BJ (cell line): Measurements from ENCODE around the gene LLGL2. TPM values are rescaled to one million over a fixed set of nuclear protein-coding genes. Genes with fewer than 3 reads are reported as not detected.

ENCODE experiments used
- CTCF ChIA-PET: fragments of 350-600 bp; formaldehyde crosslinking; extraction: SDS; loops from one replicate; lab custom pipeline; 2021; ENCODE audit warnings: antibody characterized with exemption, inconsistent platforms; lab: Yijun Ruan, JAX
- POLR2A ChIA-PET: fragments of 300-600 bp; sonication (Branson Sonifier 250); formaldehyde crosslinking; extraction: SDS; loops from one replicate; lab custom pipeline; 2021; ENCODE audit warnings: antibody characterized with exemption; lab: Charles Lee
- DNase-seq: peaks from one replicate; pipeline ENCODE4 v3.0.0-alpha.2; 2011; ENCODE audit warnings: low read depth
- H3K27me3 ChIP-seq: 2 replicates; pipeline ENCODE4 v1.6.0; 2011; ENCODE audit warnings: low read length; ENCODE audit not compliant: control insufficient read depth, insufficient read depth
- H3K36me3 ChIP-seq: 2 replicates; pipeline ENCODE4 v1.5.1; 2011; ENCODE audit warnings: low read length; ENCODE audit not compliant: control insufficient read depth, insufficient read depth
- H3K4me3 ChIP-seq: 2 replicates; pipeline ENCODE4 v1.5.1; 2011; ENCODE audit warnings: low read depth, mild to moderate bottlenecking, control low read depth, low read length
- CTCF ChIP-seq: IDR thresholded peaks from 2 replicates; pipeline ENCODE4 v1.5.1; 2011; ENCODE audit warnings: low read depth, mild to moderate bottlenecking, control low read depth, inconsistent platforms, low read length, moderate library complexity; ENCODE audit not compliant: insufficient read depth
- polyA plus RNA-seq: library from polyadenylated mRNA; depleted of rRNA; stranded (reverse); fragments of >200 nt; gene quantifications from 2 replicates; pipeline ENCODE4 v1.2.3, GENCODE V29; 2011

LLGL2 gene
- polyA plus RNA-seq, 1 experiment: 1.6 TPM

GRCh38 chr17:75548813-75549212 lies 23.3 kb downstream of the LLGL2 start:
- no peak for DNase-seq
- TF ChIP-seq CTCF: no peak
- no peaks in the 10 kb centered on the region for H3K27me3 ChIP-seq
- H3K36me3 ChIP-seq: no peaks in the 10 kb centered on the region
- H3K4me3 ChIP-seq: no peak overlapping the region
- POLR2A ChIA-PET: interaction anchor here (0.7 kb wide), 1 partner anchor 154 kb away, joined by 7 read pairs; no protein-coding TSS in a partner anchor
- CTCF ChIA-PET: interaction anchor here (0.6 kb wide), 1 partner anchor 13 kb away, joined by 3 read pairs; no protein-coding TSS in a partner anchor

DNA sequence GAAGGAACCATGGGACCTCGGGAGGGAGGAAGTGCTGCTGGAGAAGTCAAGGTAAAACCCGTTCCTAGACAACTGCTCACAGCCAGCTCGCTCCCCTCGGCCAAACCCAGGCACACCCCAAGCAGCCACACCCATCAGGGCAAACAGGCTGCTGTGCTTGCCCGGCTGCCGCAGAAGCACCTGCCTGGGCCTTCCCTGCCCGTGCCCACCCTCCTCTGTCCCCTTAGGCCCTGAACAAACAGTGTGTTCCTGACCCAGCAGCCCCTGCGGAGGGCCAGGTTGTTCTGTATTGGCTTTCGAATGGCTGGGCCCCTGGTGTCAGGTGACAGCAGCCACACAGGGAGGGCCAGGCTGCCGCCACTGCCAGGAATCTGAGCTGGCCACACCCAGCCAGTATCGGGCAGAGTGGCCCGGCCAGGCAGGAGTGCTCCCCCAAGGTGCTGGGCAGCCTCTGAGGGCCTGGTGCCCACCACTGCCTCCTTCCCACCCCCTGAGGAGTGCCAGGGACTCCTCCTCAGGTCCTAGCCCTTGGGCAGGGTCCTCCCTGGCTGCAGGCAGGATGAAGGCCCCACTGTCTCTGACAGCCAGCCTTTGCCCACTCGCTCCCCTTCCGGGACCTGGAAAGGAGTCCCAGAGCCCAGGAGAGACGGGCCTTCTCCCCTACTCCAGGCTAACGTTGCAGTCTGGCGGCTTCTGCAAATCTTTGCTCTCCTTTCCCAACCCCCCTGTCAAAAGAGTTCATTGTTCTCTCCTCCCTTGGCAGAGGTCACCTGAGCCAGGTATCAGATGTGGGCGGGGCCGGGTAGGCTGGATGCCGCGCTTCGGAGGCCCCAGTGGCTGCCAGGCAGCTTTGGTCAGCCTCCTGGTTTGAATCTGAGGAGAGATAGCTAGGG lies 24.0 kb downstream of the LLGL2 start:
- DNase-seq: no peak
- ChIA-PET POLR2A (interaction anchor here (0.6 kb wide), 1 partner anchor 34 kb away, joined by 3 read pairs; no protein-coding TSS in a partner anchor), CTCF (interaction anchor here (0.6 kb wide), 2 partner anchors 12 to 285 kb away, joined by 3 read pairs; no protein-coding TSS in a partner anchor)
- no peak overlapping the region for H3K4me3 ChIP-seq
- TF ChIP-seq CTCF: no peak
- H3K36me3 ChIP-seq: no peaks in the 10 kb centered on the region
- H3K27me3 ChIP-seq: no peaks in the 10 kb centered on the region

- no peak for DNase-seq
- Histone ChIP-seq H3K4me3 (no peak overlapping the region), H3K36me3 (no peaks in the 10 kb centered on the region), H3K27me3 (no peaks in the 10 kb centered on the region)
- TF ChIP-seq CTCF: no peak
- ChIA-PET POLR2A (no interaction called here), CTCF (no interaction called here)
Observed at GRCh38 chr17:75550139-75550465, 24.6 kb downstream of the LLGL2 start.

DNA sequence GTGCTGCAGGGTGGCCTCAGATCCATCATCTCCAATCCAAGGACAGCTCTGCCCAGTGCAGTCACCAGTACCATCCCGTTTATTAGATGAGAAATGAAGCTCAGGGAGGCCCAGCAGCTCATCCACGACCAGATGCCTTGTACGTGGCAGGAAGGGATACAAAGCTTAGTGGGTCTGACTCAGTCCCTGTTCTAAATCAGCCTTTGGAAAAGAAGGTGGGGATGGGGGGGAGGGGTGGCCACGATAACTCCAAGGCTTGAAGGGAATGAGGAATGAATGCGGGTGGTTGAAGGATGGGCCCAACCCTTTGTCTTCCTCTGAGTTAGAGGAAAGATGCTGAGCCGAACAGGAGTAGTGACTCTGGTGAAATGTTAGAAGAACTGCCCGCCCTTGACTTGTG lies 25.8 kb downstream of the LLGL2 start:
- ChIA-PET POLR2A (no interaction called here), CTCF (interaction anchor here (1.5 to 2.2 kb wide), 2 partner anchors 8 to 35 kb away, joined by 3 to 9 read pairs; partner anchors contain the start of gene TSEN54)
- no peak for DNase-seq

More for the DNA sequence above, 25.8 kb downstream of the LLGL2 start:
- H3K4me3 ChIP-seq: no peak overlapping the region
- no peak for TF ChIP-seq CTCF
- H3K36me3 ChIP-seq: no peaks in the 10 kb centered on the region
- no peaks in the 10 kb centered on the region for H3K27me3 ChIP-seq
